Aorta (tissue), 5 donors: ENCODE measurements around the gene MACROD2. TPM values are rescaled to one million over a fixed set of nuclear protein-coding genes. Genes with fewer than 3 reads are reported as not detected.

Experiments used
- ATAC-seq: fragments of 200-7000 bp; cut with Tn5 transposase; one replicate; pipeline ENCODE4 v1.9.1; 2022; ENCODE audit warnings: moderate library complexity; ENCODE audit not compliant: low FRiP score
- DNase-seq, 2 donors: peaks; one replicate each; pipeline ENCODE4 v3.0.0-alpha.2; 2020
- H3K27ac ChIP-seq, 2 donors: one replicate each; pipeline ENCODE4 v1.5.1; 2013; ENCODE audit warnings: low read length in 2 of 2, mild to moderate bottlenecking in 2 of 2, moderate library complexity in 2 of 2, control low read depth in 1 of 2, inconsistent platforms in 1 of 2, low read depth in 1 of 2
- H3K27me3 ChIP-seq, 2 donors: one replicate each; pipeline ENCODE4 v1.6.1; 2013; ENCODE audit warnings: control low read depth in 1 of 2, low read length in 1 of 2, mild to moderate bottlenecking in 1 of 2, moderate library complexity in 1 of 2; ENCODE audit not compliant: insufficient read depth in 2 of 2, control insufficient read depth in 1 of 2
- H3K36me3 ChIP-seq, 2 donors: one replicate each; pipeline ENCODE4 v1.6.1; 2013; ENCODE audit warnings: control low read depth in 1 of 2, low read length in 1 of 2, mild to moderate bottlenecking in 1 of 2; ENCODE audit not compliant: insufficient read depth in 2 of 2, control insufficient read depth in 1 of 2
- H3K4me1 ChIP-seq, 2 donors: one replicate each; pipeline ENCODE4 v1.6.1; 2013; ENCODE audit warnings: low read length in 2 of 2, control low read depth in 1 of 2, mild to moderate bottlenecking in 1 of 2, moderate library complexity in 1 of 2; ENCODE audit not compliant: insufficient read depth in 2 of 2, control insufficient read depth in 1 of 2
- H3K4me3 ChIP-seq, 2 donors: one replicate each; pipeline ENCODE4 v1.5.1; 2013; ENCODE audit warnings: low read length in 2 of 2, control low read depth in 1 of 2, mild to moderate bottlenecking in 1 of 2
- H3K9me3 ChIP-seq: one replicate; pipeline ENCODE4 v1.6.1; 2013; ENCODE audit warnings: mild to moderate bottlenecking, low read length; ENCODE audit not compliant: control insufficient read depth
- WGBS, 2 donors: extraction: QIAGEN DNeasy Blood & Tissue Kit; methylation state at CpG; one replicate each; pipeline ENCODE4 v1.1.7; 2013; 5-methylcytosine and 5-hydroxymethylcytosine counted together
- intact Hi-C, 2 donors: fragments of 100-400 bp; cut with DNase I; formaldehyde crosslinking; loops; one replicate each; pipeline versions ENCODE4 v1.14.2 to v1.15.0; 2022
- polyA plus RNA-seq, 2 donors: library from polyadenylated mRNA; stranded (reverse); fragments of 200-250 nt; gene quantifications; one replicate each; pipeline ENCODE4 v1.2.3, GENCODE V29; 2013
- total RNA-seq, 2 donors: library from RNA; stranded (reverse); fragmentation: NEBNext Ultra II Directional; extraction: Animal tissue kit (Norgen Biotek cat#: 25700); gene quantifications; one replicate each; pipeline ENCODE4 v1.2.1, GENCODE V29; 2021
- donor health status: healthy with polysubstance abuse.
- donor health status: Bipolar disorder and iron deficiency.
- donor health status: DM: no; HTN: no; CAD: no.
- donor health status: DM: no; HTN: no; CAD: no.
- donor health status: DM: yes; HTN: yes; CAD: no.

MACROD2 gene
- total and polyA plus RNA-seq, 4 donors, result 0.90 to 11.2 (median 4.8) TPM

DNA sequence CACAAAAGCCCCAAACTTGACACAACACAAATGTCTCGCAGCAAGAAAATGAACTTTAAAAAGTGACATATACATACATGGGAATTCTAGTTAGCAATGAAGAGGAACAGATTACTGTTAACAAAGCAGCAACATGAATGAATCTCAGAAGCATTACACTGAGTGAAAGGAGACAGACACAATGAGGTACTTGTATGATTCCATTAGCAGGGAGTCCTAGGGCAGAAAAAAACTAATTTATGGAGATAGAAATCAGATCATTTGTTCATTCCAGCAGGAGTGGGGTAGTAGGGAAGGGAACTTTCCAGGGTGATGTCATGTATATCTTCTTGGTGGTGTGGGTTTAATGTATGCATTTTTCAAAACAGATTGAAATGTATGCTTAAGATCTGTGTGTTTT lies 2053.6 kb downstream of the MACROD2 start:
- 98 to 100% methylated on average over 1 of the region's 1 CpG for WGBS, 2 donors
- ATAC-seq, result no peak
- H3K27me3 ChIP-seq, result no peaks in the 10 kb centered on the region
- H3K4me1 ChIP-seq, result no peaks in the 10 kb centered on the region
- no peaks in the 10 kb centered on the region for H3K36me3 ChIP-seq
- intact Hi-C loops, result no loop called here
- no peak overlapping the region for H3K4me3 ChIP-seq
- no peaks in the 10 kb centered on the region for H3K9me3 ChIP-seq
- DNase-seq, result no peak
- H3K27ac ChIP-seq, result no peak overlapping the region

- DNase-seq (no peak), ATAC-seq (no peak)
- Histone ChIP-seq H3K27me3 (no peaks in the 10 kb centered on the region), H3K36me3 (no peaks in the 10 kb centered on the region), H3K27ac (no peak overlapping the region), H3K4me3 (no peak overlapping the region), H3K9me3 (no peaks in the 10 kb centered on the region), H3K4me1 (no peaks in the 10 kb centered on the region)
- intact Hi-C loops, result no loop called here
- WGBS, 2 donors, result 79 to 80% methylated on average over 9 of the region's 9 CpGs
Measured at GRCh38 chr20:16049529-16050093, 2054.3 kb downstream of the MACROD2 start.

GRCh38 chr20:16050366-16050765 lies 2055.1 kb downstream of the MACROD2 start:
- no peaks in the 10 kb centered on the region for H3K27me3 ChIP-seq
- H3K36me3 ChIP-seq, result no peaks in the 10 kb centered on the region
- intact Hi-C loops, result no loop called here
- no peak for DNase-seq
- H3K27ac ChIP-seq, result no peak overlapping the region
- WGBS, 2 donors, result 87 to 90% methylated on average over 1 of the region's 1 CpG
- H3K9me3 ChIP-seq, result no peaks in the 10 kb centered on the region
- ATAC-seq, result no peak
- no peaks in the 10 kb centered on the region for H3K4me1 ChIP-seq
- H3K4me3 ChIP-seq, result no peak overlapping the region

GRCh38 chr20:16051968-16052367 lies 2056.7 kb downstream of the MACROD2 start:
- 17 to 21% methylated on average over 1 of the region's 1 CpG for WGBS, 2 donors
- H3K27me3 ChIP-seq, result no peaks in the 10 kb centered on the region
- H3K36me3 ChIP-seq, result no peaks in the 10 kb centered on the region
- ATAC-seq (no peak), DNase-seq (no peak)
- intact Hi-C loops, result no loop called here
- no peaks in the 10 kb centered on the region for H3K4me1 ChIP-seq
- no peak overlapping the region for H3K4me3 ChIP-seq
- no peak overlapping the region for H3K27ac ChIP-seq
- H3K9me3 ChIP-seq, result no peaks in the 10 kb centered on the region

- Histone ChIP-seq H3K27me3 (no peaks in the 10 kb centered on the region), H3K4me3 (no peak overlapping the region), H3K27ac (no peak overlapping the region), H3K36me3 (no peaks in the 10 kb centered on the region), H3K4me1 (no peaks in the 10 kb centered on the region), H3K9me3 (no peaks in the 10 kb centered on the region)
- intact Hi-C loops, result no loop called here
- WGBS, 2 donors, result 71 to 82% methylated on average over 4 of the region's 4 CpGs
- no peak for DNase-seq
- no peak for ATAC-seq
Measured at GRCh38 chr20:16052456-16052855, 2057.1 kb downstream of the MACROD2 start.

DNA sequence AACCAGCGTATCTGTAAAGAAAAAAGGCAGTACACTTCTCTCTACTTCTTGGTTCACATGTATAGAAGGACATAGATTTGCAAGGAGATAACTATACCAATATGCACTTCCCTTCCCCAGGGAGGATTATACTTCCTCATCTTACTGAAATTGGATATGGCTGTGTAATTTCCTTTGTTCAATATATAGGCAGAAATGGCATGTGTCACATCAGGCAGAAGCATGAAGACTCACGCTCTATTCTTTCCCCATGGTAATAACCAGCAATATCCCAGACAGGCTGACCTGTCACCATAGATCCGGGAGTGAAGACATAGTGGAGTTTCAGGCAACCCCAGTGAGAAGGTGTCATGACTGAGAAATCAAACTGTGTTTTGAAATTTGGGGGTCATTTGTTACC lies 2059.7 kb downstream of the MACROD2 start:
- no peaks in the 10 kb centered on the region for H3K36me3 ChIP-seq
- WGBS, 2 donors, result 95 to 96% methylated on average over 3 of the region's 3 CpGs
- no peak for DNase-seq
- H3K27ac ChIP-seq, result no peak overlapping the region
- H3K4me3 ChIP-seq, result no peak overlapping the region
- intact Hi-C loops, result no loop called here
- no peak for ATAC-seq
- H3K4me1 ChIP-seq, result no peaks in the 10 kb centered on the region
- no peaks in the 10 kb centered on the region for H3K9me3 ChIP-seq
- no peaks in the 10 kb centered on the region for H3K27me3 ChIP-seq

GRCh38 chr20:16057651-16058050 lies 2062.3 kb downstream of the MACROD2 start:
- no peaks in the 10 kb centered on the region for H3K27me3 ChIP-seq
- intact Hi-C loops, result no loop called here
- ATAC-seq, result no peak
- no peaks in the 10 kb centered on the region for H3K9me3 ChIP-seq
- H3K4me3 ChIP-seq, result no peak overlapping the region
- H3K4me1 ChIP-seq, result no peaks in the 10 kb centered on the region
- H3K27ac ChIP-seq, result no peak overlapping the region
- 81 to 88% methylated on average over 3 of the region's 3 CpGs for WGBS, 2 donors
- no peak for DNase-seq
- H3K36me3 ChIP-seq, result no peaks in the 10 kb centered on the region

- H3K27ac ChIP-seq, result no peak overlapping the region
Measured at GRCh38 chr20:16058268-16058667, 2063.0 kb downstream of the MACROD2 start.

GRCh38 chr20:16059841-16060240 lies 2064.5 kb downstream of the MACROD2 start:
- WGBS, 2 donors, result 96% methylated on average over 2 of the region's 2 CpGs

More at GRCh38 chr20:16058268-16058667, 2063.0 kb downstream of the MACROD2 start:
- WGBS, 2 donors, result 94 to 96% methylated on average over 3 of the region's 3 CpGs
- ATAC-seq, result no peak
- H3K4me1 ChIP-seq, result no peaks in the 10 kb centered on the region
- no peaks in the 10 kb centered on the region for H3K36me3 ChIP-seq
- no peak overlapping the region for H3K4me3 ChIP-seq
- no peaks in the 10 kb centered on the region for H3K27me3 ChIP-seq
- intact Hi-C loops, result no loop called here
- H3K9me3 ChIP-seq, result no peaks in the 10 kb centered on the region
- no peak for DNase-seq

More at GRCh38 chr20:16059841-16060240, 2064.5 kb downstream of the MACROD2 start:
- H3K4me1 ChIP-seq, result peaks cover 0 to 1% of the 10 kb centered on the region in 2 donors
- H3K4me3 ChIP-seq, result no peak overlapping the region
- H3K9me3 ChIP-seq, result no peaks in the 10 kb centered on the region
- ATAC-seq (no peak), DNase-seq (no peak)
- no peaks in the 10 kb centered on the region for H3K36me3 ChIP-seq
- intact Hi-C loops, result no loop called here
- no peak overlapping the region for H3K27ac ChIP-seq
- no peaks in the 10 kb centered on the region for H3K27me3 ChIP-seq
